Measurements from ENCODE around the gene ZNF750.

Gene ZNF750

GRCh38 chr17:82839617-82840292, at the start of gene ZNF750:
TSS of gene ZNF750 (minus strand) at chr17:82840022. CDS start at chr17:82832454, 7,568 bp downstream.
- no peak for TF ChIP-seq CSDC2 (CRISPR knock-in tag; IDR thresholded peaks at IDR 0.05)
- TF ChIP-seq ZC3H10 (CRISPR knock-in tag; IDR thresholded peaks at IDR 0.05): no peak
- TF ChIP-seq SNAI2 (CRISPR knock-in tag; IDR thresholded peaks at IDR 0.05): no peak
- no peak for TF ChIP-seq ZNF70 (CRISPR knock-in tag; IDR thresholded peaks at IDR 0.05)
- TF ChIP-seq CREB5 (CRISPR knock-in tag; IDR thresholded peaks at IDR 0.05; ENCODE audit: low read depth): no peak
- TF ChIP-seq GLIS3 (CRISPR knock-in tag; IDR thresholded peaks at IDR 0.05): no peak
- TF ChIP-seq ZFP30 (CRISPR knock-in tag; IDR thresholded peaks at IDR 0.05): no peak
- no peak for TF ChIP-seq ZNF565 (CRISPR knock-in tag; conservative IDR thresholded peaks at IDR 0.05; ENCODE audit: low read depth)
- no peak for TF ChIP-seq PATZ1 (CRISPR knock-in tag; IDR thresholded peaks at IDR 0.05; ENCODE audit: borderline replicate concordance)
- TF ChIP-seq OSR1 (CRISPR knock-in tag; IDR thresholded peaks at IDR 0.05): no peak
- TF ChIP-seq POU6F1 (CRISPR knock-in tag; IDR thresholded peaks at IDR 0.05; ENCODE audit: borderline replicate concordance, low read depth): no peak
- no peak for TF ChIP-seq PPARA (CRISPR knock-in tag; IDR thresholded peaks at IDR 0.05; ENCODE audit: borderline replicate concordance)
- TF ChIP-seq TCF4 (CRISPR knock-in tag; IDR thresholded peaks at IDR 0.05; ENCODE audit: borderline replicate concordance): no peak
- no peak for TF ChIP-seq ESRRG (CRISPR knock-in tag; IDR thresholded peaks at IDR 0.05)
- ATAC-seq: no peak

DNA sequence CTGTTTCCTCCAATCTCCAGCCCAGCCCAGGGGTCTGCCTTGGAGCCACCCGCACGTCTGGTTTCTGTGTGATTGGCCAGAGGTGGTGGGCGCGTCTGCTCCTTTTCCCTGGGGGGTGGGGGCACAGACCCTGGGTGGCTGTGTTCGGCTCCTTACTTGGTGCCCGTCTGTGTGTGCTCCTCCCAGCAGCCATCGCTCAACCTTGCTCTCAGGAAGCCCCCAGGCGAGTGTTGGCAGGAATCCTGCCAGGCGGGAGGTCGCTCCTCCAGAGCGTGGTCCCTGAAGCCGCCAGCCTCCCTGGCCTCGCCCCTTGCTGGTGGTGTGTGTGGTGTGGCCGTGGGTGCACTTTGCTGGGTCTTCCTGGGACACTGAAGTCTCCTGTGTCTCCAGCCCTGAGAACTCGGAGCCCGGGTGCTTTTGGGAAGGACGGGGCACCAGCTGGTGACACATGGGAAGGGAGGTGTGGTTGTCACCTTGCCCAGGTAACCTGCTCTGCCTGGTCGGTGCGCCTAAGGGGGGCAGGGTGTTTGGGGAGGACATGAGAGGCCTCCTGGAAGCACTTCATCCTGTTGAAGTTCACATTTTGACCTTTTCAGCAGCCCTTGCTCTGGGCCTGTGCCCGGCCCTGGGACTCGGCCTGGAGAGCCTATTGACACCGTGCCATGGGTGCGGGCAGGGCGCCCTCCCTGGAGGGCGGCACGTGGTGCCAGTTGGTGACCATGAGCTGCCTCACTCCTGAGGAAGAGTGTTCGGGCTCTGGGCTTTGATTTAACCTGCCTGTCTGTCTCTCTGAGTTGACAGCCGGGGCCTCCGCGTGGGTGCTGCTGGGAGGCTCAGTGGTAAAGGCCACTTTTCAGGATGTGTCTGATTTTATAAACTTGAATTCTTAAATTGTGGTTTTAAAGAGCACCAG, 49.0 kb upstream of the ZNF750 start:
- no peak for ATAC-seq
- TF ChIP-seq ZFP30 (CRISPR knock-in tag; IDR thresholded peaks at IDR 0.05) (no peak), ISL1 (CRISPR knock-in tag; IDR thresholded peaks at IDR 0.05) (no peak), GLIS3 (CRISPR knock-in tag; IDR thresholded peaks at IDR 0.05) (no peak)

- ATAC-seq: no peak
- no peak for TF ChIP-seq ZNF8 (CRISPR knock-in tag; IDR thresholded peaks at IDR 0.05)
- TF ChIP-seq TOX (CRISPR knock-in tag; IDR thresholded peaks at IDR 0.05; ENCODE audit: borderline replicate concordance): no peak
- no peak for TF ChIP-seq ZNF70 (CRISPR knock-in tag; IDR thresholded peaks at IDR 0.05)
- no peak for TF ChIP-seq ZNF565 (CRISPR knock-in tag; conservative IDR thresholded peaks at IDR 0.05; ENCODE audit: low read depth)
- TF ChIP-seq SNAI2 (CRISPR knock-in tag; IDR thresholded peaks at IDR 0.05): no peak
- no peak for TF ChIP-seq CSDC2 (CRISPR knock-in tag; IDR thresholded peaks at IDR 0.05)
- TF ChIP-seq CSRNP3 (CRISPR knock-in tag; IDR thresholded peaks at IDR 0.05): no peak
- TF ChIP-seq GLIS3 (CRISPR knock-in tag; IDR thresholded peaks at IDR 0.05): no peak
- TF ChIP-seq OSR1 (CRISPR knock-in tag; IDR thresholded peaks at IDR 0.05): no peak
- TF ChIP-seq PATZ1 (CRISPR knock-in tag; IDR thresholded peaks at IDR 0.05; ENCODE audit: borderline replicate concordance): no peak
- no peak for TF ChIP-seq ISL1 (CRISPR knock-in tag; IDR thresholded peaks at IDR 0.05)
- TF ChIP-seq CREB5 (CRISPR knock-in tag; IDR thresholded peaks at IDR 0.05; ENCODE audit: low read depth): no peak
- TF ChIP-seq RARB (CRISPR knock-in tag; IDR thresholded peaks at IDR 0.05): no peak
- no peak for TF ChIP-seq ESRRG (CRISPR knock-in tag; IDR thresholded peaks at IDR 0.05)
- TF ChIP-seq PPARA (CRISPR knock-in tag; IDR thresholded peaks at IDR 0.05; ENCODE audit: borderline replicate concordance): no peak
- TF ChIP-seq ZFP30 (CRISPR knock-in tag; IDR thresholded peaks at IDR 0.05): no peak
- no peak for TF ChIP-seq ZFP3 (CRISPR knock-in tag; IDR thresholded peaks at IDR 0.05)
These were observed 47.7 kb upstream of the ZNF750 start for GRCh38 chr17:82887255-82888164.
